ENCODE measurements around the gene ZNF516.

Gene ZNF516

DNA sequence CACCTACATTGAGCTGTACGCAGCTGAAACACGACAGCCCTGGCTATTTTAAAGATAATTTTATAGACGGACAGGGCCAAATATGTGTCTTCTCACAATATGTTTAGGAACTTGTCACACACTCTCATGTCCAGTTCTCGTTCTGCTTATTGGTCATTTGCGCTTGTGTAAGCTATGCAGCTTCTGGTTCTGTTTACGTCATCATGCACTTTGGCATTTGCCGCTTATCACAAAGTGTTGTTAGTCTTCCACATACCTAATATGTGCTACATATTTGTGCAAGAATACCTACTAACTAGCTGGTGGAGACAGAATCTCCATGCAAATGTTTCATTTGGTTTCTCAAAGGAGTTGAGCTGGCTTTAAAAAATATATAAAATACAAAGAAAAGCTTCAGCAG, 7.5 kb upstream of the ZNF516 start:
- H3K4me2 ChIP-seq (ENCODE audit: low read length) = no peak overlapping the region
- H3K23ac ChIP-seq (ENCODE audit: low read length) = no peak overlapping the region
- no CpG with 5 or more reads among the region's 7 CpGs for WGBS (ENCODE audit: extremely low coverage, insufficient coverage, low lambda C conversion rate)
- H3K79me1 ChIP-seq (ENCODE audit: low read length) = no peaks in the 10 kb centered on the region
- H3K36me3 ChIP-seq (ENCODE audit: control insufficient read depth, insufficient read depth, low read length) = no peaks in the 10 kb centered on the region
- H4K5ac ChIP-seq (ENCODE audit: low read length) = no peak overlapping the region
- DNase-seq = no peak
- no peak overlapping the region for H2BK15ac ChIP-seq (replicated peaks; ENCODE audit: low read depth)
- H2AK5ac ChIP-seq (ENCODE audit: low read length) = no peak overlapping the region
- H3K18ac ChIP-seq (ENCODE audit: low read length) = no peak overlapping the region
- no peak overlapping the region for H3K56ac ChIP-seq (ENCODE audit: low read length)
- H4K8ac ChIP-seq (ENCODE audit: low read depth, low read length) = no peak overlapping the region
- H3K4me1 ChIP-seq (ENCODE audit: control insufficient read depth, low read depth, low read length) = no peaks in the 10 kb centered on the region
- no peak overlapping the region for H2BK120ac ChIP-seq (ENCODE audit: low read depth, low read length)
- H3K27me3 ChIP-seq (ENCODE audit: insufficient read depth, low read length, poor library complexity) = peaks cover 2% of the 10 kb centered on the region
- no peak overlapping the region for H3K9ac ChIP-seq (ENCODE audit: low read length)
- no peak overlapping the region for H3K4ac ChIP-seq (ENCODE audit: low read depth, low read length)
- no peaks in the 10 kb centered on the region for H3K79me2 ChIP-seq (ENCODE audit: control insufficient read depth, insufficient read depth, low read length)
- H3K27ac ChIP-seq (ENCODE audit: low read depth, low read length) = no peak overlapping the region
- H3K4me3 ChIP-seq (ENCODE audit: low read length) = no peak overlapping the region
- H2BK5ac ChIP-seq (ENCODE audit: low read length) = no peak overlapping the region

DNA sequence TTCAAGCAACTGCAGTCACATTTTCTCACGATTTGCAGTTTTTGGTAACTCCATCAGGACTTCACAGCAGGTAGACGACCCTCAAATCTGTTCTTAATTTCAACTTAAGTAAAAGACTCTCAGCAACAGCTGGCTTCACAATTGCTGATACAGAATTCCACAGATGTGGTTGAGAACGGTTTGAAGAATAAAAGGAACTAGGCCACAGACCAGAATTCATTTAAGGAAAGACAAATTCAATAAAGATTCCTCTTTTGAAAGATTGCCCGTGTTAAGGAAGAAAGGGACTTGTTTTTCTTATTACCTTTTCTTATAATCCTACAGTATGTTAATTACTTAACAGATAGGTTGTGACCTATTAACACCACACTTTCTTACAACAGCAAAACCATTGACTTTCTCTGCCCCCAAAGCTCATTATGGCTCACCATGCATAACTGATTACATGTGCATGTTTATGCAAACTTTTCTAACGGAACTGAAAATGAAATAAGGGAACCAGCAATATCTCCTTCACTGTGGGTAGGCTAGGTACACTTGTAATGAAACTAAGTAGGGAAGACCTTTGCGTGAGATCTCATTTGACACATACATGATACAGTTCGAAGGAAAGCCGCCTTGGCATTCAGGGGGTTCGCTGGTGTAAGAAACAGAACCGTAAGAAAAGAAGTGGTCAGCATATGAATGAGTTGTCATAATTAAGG, 4.7 kb upstream of the ZNF516 start:
- H3K23ac ChIP-seq (ENCODE audit: low read length) = no peak overlapping the region
- no peak overlapping the region for H3K18ac ChIP-seq (ENCODE audit: low read length)
- no peak overlapping the region for H3K4ac ChIP-seq (ENCODE audit: low read depth, low read length)
- H3K56ac ChIP-seq (ENCODE audit: low read length) = no peak overlapping the region
- no peak overlapping the region for H4K5ac ChIP-seq (ENCODE audit: low read length)
- H2BK15ac ChIP-seq (replicated peaks; ENCODE audit: low read depth) = no peak overlapping the region
- H3K27ac ChIP-seq (ENCODE audit: low read depth, low read length) = no peak overlapping the region
- no CpG with 5 or more reads among the region's 10 CpGs for WGBS (ENCODE audit: extremely low coverage, insufficient coverage, low lambda C conversion rate)
- no peak overlapping the region for H2BK5ac ChIP-seq (ENCODE audit: low read length)
- no peaks in the 10 kb centered on the region for H3K4me1 ChIP-seq (ENCODE audit: control insufficient read depth, low read depth, low read length)
- H3K4me3 ChIP-seq (ENCODE audit: low read length) = no peak overlapping the region
- H4K8ac ChIP-seq (ENCODE audit: low read depth, low read length) = no peak overlapping the region
- no peak overlapping the region for H3K4me2 ChIP-seq (ENCODE audit: low read length)
- no peak overlapping the region for H2BK120ac ChIP-seq (ENCODE audit: low read depth, low read length)
- no peak overlapping the region for H3K9ac ChIP-seq (ENCODE audit: low read length)
- no peaks in the 10 kb centered on the region for H3K79me1 ChIP-seq (ENCODE audit: low read length)
- no peaks in the 10 kb centered on the region for H3K79me2 ChIP-seq (ENCODE audit: control insufficient read depth, insufficient read depth, low read length)
- peaks cover 10% of the 10 kb centered on the region for H3K27me3 ChIP-seq (ENCODE audit: insufficient read depth, low read length, poor library complexity)
- no peak overlapping the region for H2AK5ac ChIP-seq (ENCODE audit: low read length)
- H3K36me3 ChIP-seq (ENCODE audit: control insufficient read depth, insufficient read depth, low read length) = no peaks in the 10 kb centered on the region
- no peak for DNase-seq

DNA sequence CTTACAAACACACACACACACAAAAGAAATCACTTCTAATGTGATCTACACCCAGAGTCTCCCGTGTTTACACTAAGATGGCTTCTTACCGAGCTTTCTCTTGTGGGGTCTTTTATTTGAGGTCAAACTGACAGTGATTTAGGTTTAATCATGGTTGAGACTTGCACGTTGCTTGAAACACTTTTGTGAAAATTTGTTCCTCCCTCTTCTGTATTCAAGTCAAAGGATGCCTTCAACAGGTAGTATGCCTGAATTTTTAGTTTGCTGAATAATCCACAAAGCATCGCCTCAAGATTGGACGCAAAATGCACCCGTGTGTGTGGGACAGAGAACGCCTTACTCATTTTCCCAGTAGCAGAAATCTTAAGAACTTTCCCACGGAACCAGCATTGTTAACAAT, 4.0 kb upstream of the ZNF516 start:
- Histone ChIP-seq H3K79me1 (ENCODE audit: low read length) (no peaks in the 10 kb centered on the region), H3K4me1 (ENCODE audit: control insufficient read depth, low read depth, low read length) (no peaks in the 10 kb centered on the region), H3K36me3 (ENCODE audit: control insufficient read depth, insufficient read depth, low read length) (no peaks in the 10 kb centered on the region), H3K23ac (ENCODE audit: low read length) (no peak overlapping the region), H4K8ac (ENCODE audit: low read depth, low read length) (no peak overlapping the region), H3K4me3 (ENCODE audit: low read length) (no peak overlapping the region), H3K9ac (ENCODE audit: low read length) (no peak overlapping the region), H3K27ac (ENCODE audit: low read depth, low read length) (no peak overlapping the region), H2BK120ac (ENCODE audit: low read depth, low read length) (no peak overlapping the region), H3K56ac (ENCODE audit: low read length) (no peak overlapping the region), H3K79me2 (ENCODE audit: control insufficient read depth, insufficient read depth, low read length) (no peaks in the 10 kb centered on the region), H3K27me3 (ENCODE audit: insufficient read depth, low read length, poor library complexity) (peaks cover 10% of the 10 kb centered on the region), H3K18ac (ENCODE audit: low read length) (no peak overlapping the region), H3K4ac (ENCODE audit: low read depth, low read length) (no peak overlapping the region), H2BK5ac (ENCODE audit: low read length) (no peak overlapping the region), H2AK5ac (ENCODE audit: low read length) (no peak overlapping the region), H4K5ac (ENCODE audit: low read length) (no peak overlapping the region), H3K4me2 (ENCODE audit: low read length) (no peak overlapping the region), H2BK15ac (replicated peaks; ENCODE audit: low read depth) (no peak overlapping the region)
- WGBS (ENCODE audit: extremely low coverage, insufficient coverage, low lambda C conversion rate) = no CpG with 5 or more reads among the region's 8 CpGs
- no peak for DNase-seq

DNA sequence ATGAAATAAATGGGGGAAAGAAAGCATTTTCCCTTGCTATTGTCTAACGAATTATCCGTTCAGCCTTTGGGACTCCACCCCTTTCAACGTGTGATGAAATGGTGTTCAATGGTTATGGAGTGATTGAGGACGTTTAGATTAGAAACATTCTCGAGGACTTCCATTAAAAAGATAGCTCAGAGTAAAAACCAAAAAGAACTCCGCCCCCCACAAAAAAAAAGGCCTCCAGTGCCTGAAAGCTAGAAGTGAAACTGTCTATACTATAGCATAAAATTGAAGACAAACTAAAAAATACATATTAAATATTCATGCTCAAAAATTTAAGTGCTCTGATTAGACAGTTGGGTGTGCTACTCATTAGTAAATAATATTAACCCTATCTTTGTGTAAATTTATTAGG, 3.0 kb upstream of the ZNF516 start:
- H3K9ac ChIP-seq (ENCODE audit: low read length) = no peak overlapping the region
- no peak overlapping the region for H3K27ac ChIP-seq (ENCODE audit: low read depth, low read length)
- no peak overlapping the region for H2BK15ac ChIP-seq (replicated peaks; ENCODE audit: low read depth)
- H3K27me3 ChIP-seq (ENCODE audit: insufficient read depth, low read length, poor library complexity) = peaks cover 10% of the 10 kb centered on the region
- no peak overlapping the region for H3K56ac ChIP-seq (ENCODE audit: low read length)
- no peaks in the 10 kb centered on the region for H3K36me3 ChIP-seq (ENCODE audit: control insufficient read depth, insufficient read depth, low read length)
- H3K18ac ChIP-seq (ENCODE audit: low read length) = no peak overlapping the region
- no peak overlapping the region for H4K5ac ChIP-seq (ENCODE audit: low read length)
- H2BK5ac ChIP-seq (ENCODE audit: low read length) = no peak overlapping the region
- no peak overlapping the region for H3K4ac ChIP-seq (ENCODE audit: low read depth, low read length)
- no peaks in the 10 kb centered on the region for H3K79me1 ChIP-seq (ENCODE audit: low read length)
- H3K4me1 ChIP-seq (ENCODE audit: control insufficient read depth, low read depth, low read length) = no peaks in the 10 kb centered on the region
- no peak overlapping the region for H2BK120ac ChIP-seq (ENCODE audit: low read depth, low read length)
- H3K4me3 ChIP-seq (ENCODE audit: low read length) = no peak overlapping the region
- H2AK5ac ChIP-seq (ENCODE audit: low read length) = no peak overlapping the region
- no peak overlapping the region for H3K23ac ChIP-seq (ENCODE audit: low read length)
- no peak overlapping the region for H3K4me2 ChIP-seq (ENCODE audit: low read length)
- WGBS (ENCODE audit: extremely low coverage, insufficient coverage, low lambda C conversion rate) = no CpG with 5 or more reads among the region's 6 CpGs
- H4K8ac ChIP-seq (ENCODE audit: low read depth, low read length) = no peak overlapping the region
- DNase-seq = no peak
- H3K79me2 ChIP-seq (ENCODE audit: control insufficient read depth, insufficient read depth, low read length) = no peaks in the 10 kb centered on the region

DNA sequence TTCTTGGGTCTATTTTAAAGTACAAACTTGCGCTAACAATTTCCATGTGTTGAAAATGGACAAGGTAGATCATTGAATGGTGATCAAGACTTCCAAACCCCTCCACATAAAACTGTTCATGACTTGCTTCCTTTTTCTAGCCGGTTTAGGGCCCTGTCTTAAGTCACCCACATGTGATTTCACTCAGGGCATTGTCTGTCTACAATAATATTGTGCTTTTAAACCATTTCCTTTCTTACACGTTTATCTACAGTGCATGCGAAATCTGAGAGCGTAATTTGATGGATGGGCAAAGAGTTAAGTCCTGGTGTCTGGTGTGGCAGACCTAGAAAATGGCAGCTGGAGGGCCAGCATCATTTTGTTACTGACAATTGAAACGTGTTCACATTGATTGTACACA, 2.0 kb upstream of the ZNF516 start:
- Histone ChIP-seq H2BK120ac (ENCODE audit: low read depth, low read length) (no peak overlapping the region), H2BK15ac (replicated peaks; ENCODE audit: low read depth) (no peak overlapping the region), H3K18ac (ENCODE audit: low read length) (no peak overlapping the region), H3K27me3 (ENCODE audit: insufficient read depth, low read length, poor library complexity) (peaks cover 10% of the 10 kb centered on the region), H3K4me1 (ENCODE audit: control insufficient read depth, low read depth, low read length) (no peaks in the 10 kb centered on the region), H3K4me3 (ENCODE audit: low read length) (no peak overlapping the region), H2BK5ac (ENCODE audit: low read length) (no peak overlapping the region), H3K9ac (ENCODE audit: low read length) (no peak overlapping the region), H3K79me1 (ENCODE audit: low read length) (no peaks in the 10 kb centered on the region), H4K5ac (ENCODE audit: low read length) (no peak overlapping the region), H3K4ac (ENCODE audit: low read depth, low read length) (no peak overlapping the region), H3K79me2 (ENCODE audit: control insufficient read depth, insufficient read depth, low read length) (no peaks in the 10 kb centered on the region), H2AK5ac (ENCODE audit: low read length) (no peak overlapping the region), H3K27ac (ENCODE audit: low read depth, low read length) (no peak overlapping the region), H3K23ac (ENCODE audit: low read length) (no peak overlapping the region), H3K56ac (ENCODE audit: low read length) (no peak overlapping the region), H3K4me2 (ENCODE audit: low read length) (no peak overlapping the region), H4K8ac (ENCODE audit: low read depth, low read length) (no peak overlapping the region), H3K36me3 (ENCODE audit: control insufficient read depth, insufficient read depth, low read length) (no peaks in the 10 kb centered on the region)
- WGBS (ENCODE audit: extremely low coverage, insufficient coverage, low lambda C conversion rate) = no CpG with 5 or more reads among the region's 6 CpGs
- DNase-seq = no peak

Data from mesendoderm (in vitro differentiated cells).